Gastrocnemius medialis (tissue), 4 donors: ENCODE data around the gene DENND2C. TPM values are rescaled to one million over a fixed set of nuclear protein-coding genes. Genes with fewer than 3 reads are reported as not detected.
A peak's percentile ranks its signal among the peaks of the same experiment; 100 is the strongest.

Experiments
- ATAC-seq, 2 donors: fragments of 150-250 bp; one replicate each; pipeline ENCODE4 v1.9.1; 2016
- DNase-seq, 2 donors: peaks; one replicate each; pipeline ENCODE4 v3.0.0-alpha.2; 2019
- H3K27ac ChIP-seq, 4 donors: fragments of 200-600 bp; sonication (generic); 1 replicate in 1 of 4; 2 replicates in 3 of 4; pipeline ENCODE4 v1.5.1; 2016 to 2018; ENCODE audit warnings: mild to moderate bottlenecking in 2 of 4, moderate library complexity in 1 of 4
- H3K27me3 ChIP-seq, 3 donors: fragments of 200-600 bp; sonication (generic) in 2 of 3; 1 replicate in 1 of 3; 2 replicates in 2 of 3; pipeline versions ENCODE4 v1.5.1 to v1.6.0; 2016 to 2019; ENCODE audit warnings: mild to moderate bottlenecking in 1 of 3, moderate library complexity in 1 of 3
- H3K36me3 ChIP-seq, 2 donors: fragments of 200-600 bp; sonication (generic) in 1 of 2; one replicate each; pipeline ENCODE4 v1.5.1; 2017 to 2018
- H3K4me1 ChIP-seq, 2 donors: fragments of 200-600 bp; sonication (generic) in 1 of 2; one replicate each; pipeline ENCODE4 v1.5.1; 2016 to 2017; ENCODE audit warnings: mild to moderate bottlenecking in 2 of 2
- H3K4me3 ChIP-seq, 4 donors: fragments of 200-600 bp; sonication (generic) in 3 of 4; 1 replicate in 1 of 4; 2 replicates in 3 of 4; pipeline ENCODE4 v1.5.1; 2016 to 2019; ENCODE audit warnings: mild to moderate bottlenecking in 2 of 4
- H3K9me3 ChIP-seq, 3 donors: fragments of 200-600 bp; sonication (generic) in 2 of 3; 1 replicate in 1 of 3; 2 replicates in 2 of 3; pipeline ENCODE4 v1.5.1; 2016 to 2019
- POLR2A ChIP-seq, 2 donors: fragments of 450-650 bp; IDR thresholded peaks; one replicate each; pipeline ENCODE4 v1.6.1; 2017; ENCODE audit warnings: antibody characterized with exemption in 2 of 2, mild to moderate bottlenecking in 2 of 2, moderate library complexity in 2 of 2
- in situ Hi-C, 4 donors: fragments of 200-750 bp; cut with MboI; loops; one replicate each; pipeline versions ENCODE4 v1.15.0 to v1.8.0; 2017; ENCODE audit warnings: low sequenced_read_pairs in 4 of 4
- intact Hi-C: fragments of 100-400 bp; cut with DNase I; formaldehyde crosslinking; loops from one replicate; pipeline ENCODE4 v1.15.1; 2023; ENCODE audit warnings: low total_unique reads
- total RNA-seq, 4 donors: library from RNA; depleted of rRNA; stranded (reverse); fragments of >200 nt; gene quantifications; one replicate each; pipeline versions ENCODE4 v1.1.0 to v1.2.3, GENCODE V29; 2016
- TF ChIP-seq, protein P1 (sequence below), 5 experiments: fragments of 450-650 bp in 3 of 5; fragments of 200-600 bp in 2 of 5; sonication (generic) in 2 of 5; IDR thresholded peaks in 4 of 5; conservative IDR thresholded peaks in 1 of 5; 1 replicate in 4 of 5; 2 replicates in 1 of 5; pipeline ENCODE4 v1.5.1; 2016 to 2019; ENCODE audit warnings: antibody characterized with exemption in 5 of 5, mild to moderate bottlenecking in 3 of 5, moderate library complexity in 3 of 5

DENND2C gene
- total RNA-seq, 4 donors from 2014 or later: 4.7 to 20.7 (median 17.4) TPM

DNA sequence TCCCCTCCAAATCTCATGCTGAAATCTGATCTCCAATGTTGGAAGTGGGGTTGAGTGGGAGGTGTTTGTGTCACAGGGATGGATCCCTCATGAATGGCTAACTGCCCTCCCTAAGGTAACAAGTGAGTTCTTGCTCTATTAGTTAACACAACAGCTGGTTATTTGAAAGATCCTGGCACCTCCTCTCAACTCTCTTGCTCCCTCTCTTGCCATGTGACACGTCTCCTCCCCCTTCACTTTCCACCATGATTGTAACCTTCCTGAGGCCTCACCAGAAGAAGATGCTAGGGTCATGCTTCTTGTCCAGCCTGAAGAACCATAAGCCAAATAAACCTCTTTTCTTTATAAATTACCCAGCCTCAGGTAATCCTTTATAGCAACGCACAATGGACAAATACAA is 28.5 kb downstream of the DENND2C start:
- in situ Hi-C loops (no loop called here), intact Hi-C loops (no loop called here)
- H3K4me3 ChIP-seq: no peak overlapping the region
- TF ChIP-seq, protein P1, sequence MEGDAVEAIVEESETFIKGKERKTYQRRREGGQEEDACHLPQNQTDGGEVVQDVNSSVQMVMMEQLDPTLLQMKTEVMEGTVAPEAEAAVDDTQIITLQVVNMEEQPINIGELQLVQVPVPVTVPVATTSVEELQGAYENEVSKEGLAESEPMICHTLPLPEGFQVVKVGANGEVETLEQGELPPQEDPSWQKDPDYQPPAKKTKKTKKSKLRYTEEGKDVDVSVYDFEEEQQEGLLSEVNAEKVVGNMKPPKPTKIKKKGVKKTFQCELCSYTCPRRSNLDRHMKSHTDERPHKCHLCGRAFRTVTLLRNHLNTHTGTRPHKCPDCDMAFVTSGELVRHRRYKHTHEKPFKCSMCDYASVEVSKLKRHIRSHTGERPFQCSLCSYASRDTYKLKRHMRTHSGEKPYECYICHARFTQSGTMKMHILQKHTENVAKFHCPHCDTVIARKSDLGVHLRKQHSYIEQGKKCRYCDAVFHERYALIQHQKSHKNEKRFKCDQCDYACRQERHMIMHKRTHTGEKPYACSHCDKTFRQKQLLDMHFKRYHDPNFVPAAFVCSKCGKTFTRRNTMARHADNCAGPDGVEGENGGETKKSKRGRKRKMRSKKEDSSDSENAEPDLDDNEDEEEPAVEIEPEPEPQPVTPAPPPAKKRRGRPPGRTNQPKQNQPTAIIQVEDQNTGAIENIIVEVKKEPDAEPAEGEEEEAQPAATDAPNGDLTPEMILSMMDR (IDR thresholded peaks at IDR 0.05 in 4 of 5, conservative IDR thresholded peaks at IDR 0.05 in 1 of 5): no peak
- TF ChIP-seq POLR2A (IDR thresholded peaks at IDR 0.05): no peak
- ATAC-seq (no peak), DNase-seq (no peak)
- no peaks in the 10 kb centered on the region for H3K4me1 ChIP-seq
- H3K27ac ChIP-seq: peak overlapping the region in 2 of 4 donors; percentile 23 to 33
- no peaks in the 10 kb centered on the region for H3K27me3 ChIP-seq
- peaks cover 0 to 26% of the 10 kb centered on the region in 2 donors for H3K36me3 ChIP-seq
- H3K9me3 ChIP-seq: no peaks in the 10 kb centered on the region

DNA sequence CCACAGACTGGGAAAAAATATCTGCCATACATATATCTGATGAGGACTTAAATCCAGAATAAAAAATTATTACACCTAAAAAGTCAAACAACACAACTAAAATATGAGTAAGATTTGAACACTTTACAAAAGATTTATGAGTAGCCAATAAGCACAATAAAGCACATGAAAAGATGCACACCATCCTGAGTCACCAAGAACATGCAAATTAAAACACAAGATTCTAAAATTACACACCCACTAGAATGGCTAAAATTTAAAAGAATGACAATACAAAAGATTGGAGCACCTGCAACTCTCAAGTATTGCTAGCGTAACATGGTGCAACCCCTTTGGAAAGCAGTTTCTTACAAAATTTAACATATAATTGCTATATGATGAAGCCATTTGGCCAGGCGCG is 30.9 kb downstream of the DENND2C start:
- H3K27ac ChIP-seq: peak overlapping the region in 1 of 4 donors; percentile 5
- no peaks in the 10 kb centered on the region for H3K9me3 ChIP-seq
- in situ Hi-C loops (no loop called here), intact Hi-C loops (no loop called here)
- H3K36me3 ChIP-seq: peaks cover 0 to 11% of the 10 kb centered on the region in 2 donors
- DNase-seq: no peak
- H3K4me3 ChIP-seq: no peak overlapping the region
- no peaks in the 10 kb centered on the region for H3K4me1 ChIP-seq
- TF ChIP-seq, protein P1 (IDR thresholded peaks at IDR 0.05 in 4 of 5, conservative IDR thresholded peaks at IDR 0.05 in 1 of 5): no peak
- TF ChIP-seq POLR2A (IDR thresholded peaks at IDR 0.05): no peak
- no peak for ATAC-seq
- H3K27me3 ChIP-seq: no peaks in the 10 kb centered on the region

DNA sequence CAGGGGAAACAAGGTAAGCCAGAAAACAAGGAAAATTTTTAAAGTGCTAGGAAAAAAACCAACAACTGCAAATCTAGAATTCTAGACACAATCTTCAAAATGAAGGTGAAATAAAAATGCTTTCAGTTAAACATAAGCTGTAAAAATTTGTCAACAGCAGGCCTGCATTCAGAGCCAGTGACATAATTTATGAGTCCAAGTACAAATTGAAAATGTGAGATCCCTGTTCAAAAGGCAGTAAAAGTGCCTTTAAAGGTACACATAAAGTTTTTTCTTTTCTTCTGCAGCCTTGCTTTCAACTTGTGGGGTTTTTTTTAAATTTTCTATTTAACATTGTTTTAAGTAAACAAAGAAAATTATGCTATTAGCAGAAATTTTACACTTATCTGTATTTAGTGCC is 37.4 kb downstream of the DENND2C start:
- Histone ChIP-seq H3K36me3 (peaks cover 0 to 4% of the 10 kb centered on the region in 2 donors), H3K9me3 (no peaks in the 10 kb centered on the region), H3K27me3 (no peaks in the 10 kb centered on the region), H3K4me1 (no peaks in the 10 kb centered on the region), H3K4me3 (no peak overlapping the region), H3K27ac (peak overlapping the region in 2 of 4 donors; percentile 8 to 28)
- intact Hi-C loops (no loop called here), in situ Hi-C loops (no loop called here)
- DNase-seq: no peak
- ATAC-seq: no peak
- TF ChIP-seq POLR2A (IDR thresholded peaks at IDR 0.05): no peak
- TF ChIP-seq, protein P1 (IDR thresholded peaks at IDR 0.05 in 4 of 5, conservative IDR thresholded peaks at IDR 0.05 in 1 of 5): no peak

DNA sequence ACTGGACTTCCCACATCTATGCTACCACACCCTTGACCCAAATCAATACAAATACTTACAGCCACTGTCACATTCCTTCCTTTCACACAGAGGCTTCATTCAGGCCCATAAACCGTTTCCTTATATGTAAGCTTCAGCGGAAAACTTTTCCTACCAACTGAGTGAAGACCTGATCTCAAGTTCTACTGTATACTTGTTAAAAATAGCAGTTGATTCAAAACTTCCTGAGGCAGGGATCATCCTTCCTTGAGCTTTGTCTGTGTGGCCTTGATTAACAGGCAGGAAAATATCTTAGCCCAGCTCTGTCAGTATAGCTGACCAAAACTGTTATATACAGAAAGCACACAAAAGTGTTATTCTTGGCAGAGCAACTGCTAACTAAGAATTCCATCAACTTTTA is 42.7 kb downstream of the DENND2C start:
- no peaks in the 10 kb centered on the region for H3K27me3 ChIP-seq
- no peaks in the 10 kb centered on the region for H3K9me3 ChIP-seq
- in situ Hi-C loops (no loop called here), intact Hi-C loops (no loop called here)
- H3K4me3 ChIP-seq: no peak overlapping the region
- ATAC-seq: peak in 1 of 2 donors; percentile 71
- no peak for DNase-seq
- peaks cover 0 to 51% of the 10 kb centered on the region in 2 donors for H3K36me3 ChIP-seq
- no peaks in the 10 kb centered on the region for H3K4me1 ChIP-seq
- peak overlapping the region in 3 of 4 donors; percentile 15 to 42 (median 34) for H3K27ac ChIP-seq
- TF ChIP-seq, protein P1 (IDR thresholded peaks at IDR 0.05 in 4 of 5, conservative IDR thresholded peaks at IDR 0.05 in 1 of 5): no peak
- no peak for TF ChIP-seq POLR2A (IDR thresholded peaks at IDR 0.05)

DNA sequence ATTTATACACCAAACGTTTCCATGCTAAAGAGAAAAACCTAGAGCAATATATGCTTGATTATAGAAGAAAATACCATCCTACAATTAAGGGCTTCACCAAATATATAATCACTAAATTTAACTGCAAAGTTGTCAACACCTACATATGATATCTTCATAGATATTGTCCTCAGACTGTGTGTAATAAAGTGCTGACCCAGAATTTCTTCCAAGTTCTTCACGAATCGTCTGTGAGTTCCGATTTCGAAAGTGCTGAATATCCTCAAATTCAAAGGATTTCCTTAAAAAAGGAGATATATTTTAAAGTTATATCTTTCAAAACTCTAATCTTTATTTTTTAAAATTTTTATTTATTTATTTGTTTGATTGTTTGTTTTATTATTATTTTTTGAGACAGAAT is 46.5 kb downstream of the DENND2C start:
- intact Hi-C loops: no loop called here

More for the DNA sequence above, 46.5 kb downstream of the DENND2C start:
- peaks cover 0 to 84% of the 10 kb centered on the region in 2 donors for H3K36me3 ChIP-seq
- H3K27me3 ChIP-seq: no peaks in the 10 kb centered on the region
- peak overlapping the region in 1 of 4 donors; percentile 18 for H3K27ac ChIP-seq
- ATAC-seq (no peak), DNase-seq (no peak)
- H3K9me3 ChIP-seq: no peaks in the 10 kb centered on the region
- TF ChIP-seq POLR2A (IDR thresholded peaks at IDR 0.05): no peak
- TF ChIP-seq, protein P1 (IDR thresholded peaks at IDR 0.05 in 4 of 5, conservative IDR thresholded peaks at IDR 0.05 in 1 of 5): no peak
- H3K4me3 ChIP-seq: no peak overlapping the region
- in situ Hi-C loops: no loop called here
- no peaks in the 10 kb centered on the region for H3K4me1 ChIP-seq
